ENCODE data around the gene OSBPL3. TPM values are rescaled to one million over a fixed set of nuclear protein-coding genes. Genes with fewer than 3 reads are reported as not detected.

Gene OSBPL3
- total RNA-seq, 1 donor from 2014 or later, result 90.6 TPM

DNA sequence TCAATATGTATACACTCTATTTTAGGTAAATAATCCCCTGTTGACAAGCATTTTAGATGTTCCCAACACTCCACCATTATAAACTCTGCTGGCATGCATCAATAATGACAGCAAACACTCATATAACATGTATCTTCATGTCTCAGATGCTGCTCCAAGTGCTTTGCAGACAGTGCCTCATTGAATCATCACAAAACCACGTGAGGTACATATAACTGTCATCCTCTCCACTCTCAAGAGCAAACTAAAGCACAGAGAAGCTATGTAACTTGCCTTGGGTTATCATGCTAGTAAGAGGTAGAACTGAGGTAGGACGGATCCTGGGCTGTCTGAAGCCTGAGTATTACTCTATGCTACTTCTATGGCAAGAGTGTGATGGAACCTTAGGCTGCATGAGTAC lies 150.2 kb downstream of the OSBPL3 start:
- Mint-ChIP-seq H3K9me3 (no peaks in the 10 kb centered on the region), H3K36me3 (ENCODE audit: low read depth) (peaks cover 72% of the 10 kb centered on the region), H3K27me3 (ENCODE audit: insufficient read depth) (no peaks in the 10 kb centered on the region), H3K27ac (no peak overlapping the region), H3K4me1 (ENCODE audit: low read depth) (peaks cover 81% of the 10 kb centered on the region), H3K4me3 (no peak overlapping the region)
- intact Hi-C loops (cut with micrococcal nuclease), result loop anchor here (1.0 to 5.0 kb wide), 2 partner anchors 8 to 1843 kb away; no protein-coding TSS in a partner anchor
- DNase-seq (ENCODE audit: low spot score), result no peak

DNA sequence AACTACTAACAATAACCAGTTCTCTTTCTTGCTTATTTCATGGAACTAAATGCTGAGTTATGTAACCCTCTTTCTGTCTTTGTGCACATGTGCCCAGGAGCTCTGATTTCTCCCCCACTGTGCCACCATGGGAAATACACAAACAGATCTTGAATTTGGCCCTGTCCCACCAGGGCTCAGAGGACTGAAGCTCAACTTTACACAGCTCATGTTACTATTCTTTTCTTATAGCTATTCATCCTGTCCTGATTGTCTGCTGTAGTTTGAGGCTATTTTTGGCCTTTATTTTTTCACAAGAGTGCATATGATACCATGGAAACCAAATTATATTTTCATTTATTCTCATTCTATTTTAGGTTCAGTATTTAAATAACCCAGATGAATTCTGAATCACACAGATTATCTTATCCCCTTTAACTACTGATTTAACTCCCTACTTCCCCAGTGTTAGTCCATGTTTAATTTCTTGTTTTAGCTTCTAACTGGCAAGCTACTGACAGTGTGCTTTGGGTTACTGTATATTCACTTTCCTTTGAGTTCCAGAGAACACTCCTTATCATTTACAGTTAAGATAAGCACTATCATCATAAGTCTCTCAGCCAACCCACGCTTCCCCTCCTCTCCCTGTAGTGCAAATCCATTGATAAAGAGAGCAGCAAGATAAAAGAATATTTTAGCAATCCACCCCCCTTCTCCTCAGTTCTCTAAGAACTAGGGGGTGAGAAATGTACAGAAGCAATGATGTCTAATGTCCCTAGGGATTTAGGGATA lies 150.9 kb downstream of the OSBPL3 start:
- intact Hi-C loops (cut with micrococcal nuclease), result loop anchor here (1.0 kb wide), 1 partner anchor 8 kb away; no protein-coding TSS in a partner anchor
- peaks cover 83% of the 10 kb centered on the region for H3K4me1 Mint-ChIP-seq (ENCODE audit: low read depth)
- H3K27ac Mint-ChIP-seq, result no peak overlapping the region
- no peaks in the 10 kb centered on the region for H3K9me3 Mint-ChIP-seq
- H3K4me3 Mint-ChIP-seq, result no peak overlapping the region
- H3K36me3 Mint-ChIP-seq (ENCODE audit: low read depth), result peaks cover 77% of the 10 kb centered on the region
- DNase-seq (ENCODE audit: low spot score), result no peak
- H3K27me3 Mint-ChIP-seq (ENCODE audit: insufficient read depth), result no peaks in the 10 kb centered on the region

DNA sequence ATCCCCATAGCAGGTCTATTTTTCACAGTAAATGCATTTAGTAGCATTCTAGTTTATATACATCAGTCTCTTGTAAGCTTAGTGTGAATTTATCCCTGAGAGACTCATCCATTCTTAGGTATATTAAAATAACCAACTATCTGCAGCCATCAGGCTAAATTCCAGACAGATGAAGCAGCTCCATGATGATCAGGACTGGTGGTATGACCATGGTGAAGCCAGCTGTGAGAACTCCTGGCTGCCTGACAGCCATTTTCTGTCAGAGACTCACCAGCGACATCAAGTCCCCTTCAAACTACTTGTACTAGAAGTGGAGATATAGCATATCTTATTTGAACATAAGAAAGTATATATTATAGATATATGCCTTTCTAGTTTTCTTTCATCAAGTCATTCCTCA lies 152.4 kb downstream of the OSBPL3 start:
- no peak overlapping the region for H3K4me3 Mint-ChIP-seq
- peaks cover 81% of the 10 kb centered on the region for H3K4me1 Mint-ChIP-seq (ENCODE audit: low read depth)
- no peaks in the 10 kb centered on the region for H3K9me3 Mint-ChIP-seq
- intact Hi-C loops (cut with micrococcal nuclease), result no loop called here
- peaks cover 74% of the 10 kb centered on the region for H3K36me3 Mint-ChIP-seq (ENCODE audit: low read depth)
- no peaks in the 10 kb centered on the region for H3K27me3 Mint-ChIP-seq (ENCODE audit: insufficient read depth)
- no peak overlapping the region for H3K27ac Mint-ChIP-seq
- no peak for DNase-seq (ENCODE audit: low spot score)

DNA sequence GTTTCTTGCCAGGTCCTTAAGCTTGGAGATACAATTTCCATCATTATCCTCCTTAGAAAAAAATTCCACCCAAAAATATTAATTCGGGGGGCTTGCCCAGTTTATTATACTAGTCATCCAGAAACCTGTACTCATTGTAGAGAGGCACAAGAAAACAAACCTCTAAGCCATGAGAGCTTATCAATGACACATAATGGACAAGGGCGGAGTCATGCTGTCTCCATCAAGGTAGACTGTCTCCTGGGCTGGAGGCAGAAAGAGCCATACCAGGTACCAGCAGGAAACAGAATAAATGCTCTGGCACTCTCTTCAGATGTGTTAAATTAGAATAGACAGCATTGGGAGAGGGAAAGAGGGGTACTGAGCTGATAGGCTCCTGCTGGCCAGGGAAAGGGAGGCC lies 153.0 kb downstream of the OSBPL3 start:
- H3K4me3 Mint-ChIP-seq, result no peak overlapping the region
- intact Hi-C loops (cut with micrococcal nuclease), result no loop called here
- no peak for DNase-seq (ENCODE audit: low spot score)
- no peaks in the 10 kb centered on the region for H3K27me3 Mint-ChIP-seq (ENCODE audit: insufficient read depth)
- H3K9me3 Mint-ChIP-seq, result no peaks in the 10 kb centered on the region
- peaks cover 72% of the 10 kb centered on the region for H3K36me3 Mint-ChIP-seq (ENCODE audit: low read depth)
- H3K27ac Mint-ChIP-seq, result no peak overlapping the region
- H3K4me1 Mint-ChIP-seq (ENCODE audit: low read depth), result peaks cover 84% of the 10 kb centered on the region

DNA sequence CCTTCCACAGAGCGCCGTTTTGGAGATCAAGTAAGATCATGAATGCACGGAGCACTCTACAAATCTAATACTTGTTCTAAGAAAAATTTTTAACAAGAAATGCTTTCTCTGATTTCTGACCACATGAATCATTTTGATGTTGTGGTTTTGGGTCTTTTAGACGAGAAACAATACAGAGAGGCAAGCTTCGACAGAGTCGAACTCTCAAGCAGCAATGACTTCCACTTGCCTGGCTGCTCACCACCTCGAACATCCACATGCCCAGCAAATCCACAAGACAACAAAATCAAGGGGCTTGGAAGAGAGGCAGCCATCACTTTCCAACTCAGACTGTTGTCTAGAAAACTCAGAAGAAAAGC lies 153.3 kb downstream of the OSBPL3 start:
- Mint-ChIP-seq H3K9me3 (no peaks in the 10 kb centered on the region), H3K27me3 (ENCODE audit: insufficient read depth) (no peaks in the 10 kb centered on the region), H3K4me3 (peak overlapping the region; percentile 69), H3K4me1 (ENCODE audit: low read depth) (peaks cover 86% of the 10 kb centered on the region), H3K27ac (no peak overlapping the region), H3K36me3 (ENCODE audit: low read depth) (peaks cover 72% of the 10 kb centered on the region)
- intact Hi-C loops (cut with micrococcal nuclease), result no loop called here
- no peak for DNase-seq (ENCODE audit: low spot score)

DNA sequence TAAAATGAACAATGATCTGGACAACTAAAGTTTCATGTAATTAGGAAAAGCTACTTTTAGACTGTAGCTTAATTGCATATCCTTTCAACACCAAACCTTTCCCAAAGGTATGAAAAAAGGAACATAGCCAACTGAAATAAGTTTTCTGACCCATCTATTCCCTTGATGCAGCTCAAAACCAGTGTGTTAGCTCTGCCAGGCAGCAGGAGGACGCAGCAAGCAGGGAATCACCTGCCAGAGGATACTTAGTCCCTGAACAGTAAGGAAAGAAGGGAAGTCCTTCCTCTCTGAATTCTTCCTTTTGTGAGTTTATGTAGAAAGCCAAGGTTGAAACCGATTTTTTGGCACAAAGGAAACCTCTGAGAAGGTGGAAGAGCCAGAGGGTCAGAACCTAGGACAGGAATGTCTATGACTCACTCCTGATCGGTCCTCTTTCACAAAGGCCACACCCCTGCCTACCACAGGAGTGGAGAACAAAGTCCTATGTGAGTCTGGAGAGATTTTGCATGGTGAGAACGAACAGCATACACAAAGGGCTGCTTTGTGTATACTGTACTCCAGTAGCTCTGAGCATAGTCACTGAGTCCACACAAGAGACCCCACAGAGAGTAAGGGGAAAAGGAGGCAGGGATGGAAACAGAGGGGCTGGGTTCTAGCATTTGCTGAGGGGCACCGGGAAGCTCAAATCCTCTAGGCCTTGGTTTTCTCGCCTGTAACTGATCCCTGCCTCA lies 153.9 kb downstream of the OSBPL3 start:
- intact Hi-C loops (cut with micrococcal nuclease), result no loop called here
- peaks cover 86% of the 10 kb centered on the region for H3K4me1 Mint-ChIP-seq (ENCODE audit: low read depth)
- peak overlapping the region; percentile 69 for H3K4me3 Mint-ChIP-seq
- H3K36me3 Mint-ChIP-seq (ENCODE audit: low read depth), result peaks cover 72% of the 10 kb centered on the region
- peaks cover 2% of the 10 kb centered on the region for H3K27me3 Mint-ChIP-seq (ENCODE audit: insufficient read depth)
- H3K9me3 Mint-ChIP-seq, result no peaks in the 10 kb centered on the region
- peak overlapping the region; percentile 68 for H3K27ac Mint-ChIP-seq
- DNase-seq (ENCODE audit: low spot score), result no peak

DNA sequence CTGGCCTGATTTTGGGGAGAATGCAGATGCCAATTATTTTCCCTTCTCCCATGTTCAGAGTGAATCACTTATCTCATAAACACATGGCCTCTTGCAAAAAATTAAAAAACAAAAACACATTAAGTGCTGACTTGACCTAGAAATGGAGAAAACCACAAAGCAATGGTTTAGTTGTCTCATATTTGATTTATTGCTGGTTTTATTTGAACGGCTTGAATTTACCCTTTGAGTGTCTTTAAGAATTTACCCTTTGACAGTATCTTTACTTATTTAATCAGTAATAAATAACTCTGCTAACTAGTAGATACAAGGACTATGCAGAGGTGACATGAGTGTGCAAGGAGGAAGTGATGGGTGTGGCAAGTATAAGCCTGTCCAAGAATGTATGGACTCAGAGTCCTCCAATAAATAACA lies 154.6 kb downstream of the OSBPL3 start:
- intact Hi-C loops (cut with micrococcal nuclease), result no loop called here
- no peak for DNase-seq (ENCODE audit: low spot score)
- H3K36me3 Mint-ChIP-seq (ENCODE audit: low read depth), result peaks cover 66% of the 10 kb centered on the region
- H3K4me3 Mint-ChIP-seq, result no peak overlapping the region
- H3K27me3 Mint-ChIP-seq (ENCODE audit: insufficient read depth), result peaks cover 2% of the 10 kb centered on the region
- H3K9me3 Mint-ChIP-seq, result no peaks in the 10 kb centered on the region
- no peak overlapping the region for H3K27ac Mint-ChIP-seq
- H3K4me1 Mint-ChIP-seq (ENCODE audit: low read depth), result peaks cover 85% of the 10 kb centered on the region

DNA sequence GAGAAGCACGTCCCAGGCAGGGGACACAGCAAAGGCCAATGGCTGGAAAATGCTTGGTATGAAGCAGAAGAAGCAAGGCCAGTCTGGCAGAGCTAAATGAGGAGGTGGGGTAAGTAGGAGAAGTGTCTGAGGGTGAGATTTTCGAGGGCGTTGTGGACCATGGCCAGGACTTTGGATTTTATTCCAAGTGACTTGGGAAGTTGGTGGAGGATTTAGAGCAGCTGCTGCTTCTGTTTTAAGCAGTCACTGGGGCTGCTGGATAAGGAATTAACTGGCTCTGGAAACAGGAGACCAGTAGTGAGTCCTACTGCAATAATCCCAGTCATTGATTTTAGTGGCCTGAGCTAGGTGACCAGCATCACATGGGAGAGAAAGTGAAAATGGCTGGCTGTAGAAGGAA lies 155.1 kb downstream of the OSBPL3 start:
- H3K4me3 Mint-ChIP-seq, result no peak overlapping the region
- H3K27ac Mint-ChIP-seq, result no peak overlapping the region
- H3K36me3 Mint-ChIP-seq (ENCODE audit: low read depth), result peaks cover 64% of the 10 kb centered on the region
- no peak for DNase-seq (ENCODE audit: low spot score)
- H3K27me3 Mint-ChIP-seq (ENCODE audit: insufficient read depth), result peaks cover 2% of the 10 kb centered on the region
- H3K4me1 Mint-ChIP-seq (ENCODE audit: low read depth), result peaks cover 85% of the 10 kb centered on the region
- H3K9me3 Mint-ChIP-seq, result no peaks in the 10 kb centered on the region
- intact Hi-C loops (cut with micrococcal nuclease), result loop anchor here (5.0 kb wide), 1 partner anchor 1228 kb away; the partner anchor contains the start of gene CCDC126

DNA sequence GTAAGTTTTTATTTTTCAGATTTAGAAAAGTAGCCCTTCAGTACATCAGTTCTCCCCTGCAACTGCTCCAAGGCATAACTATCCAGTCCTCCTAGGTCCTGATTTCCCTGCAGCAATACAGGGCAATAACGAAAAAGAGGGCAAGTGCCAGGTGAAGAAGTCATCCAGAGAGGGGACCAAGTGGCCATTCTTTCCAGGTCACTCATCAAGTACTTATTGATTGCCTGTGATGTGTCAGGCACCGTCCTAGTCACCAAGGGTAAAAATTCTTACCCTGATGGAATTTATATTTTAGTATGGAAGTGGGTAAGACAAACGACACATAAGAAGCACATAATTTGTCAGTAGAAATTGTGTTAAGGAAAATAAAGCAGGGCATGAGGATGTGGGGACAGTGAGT lies 155.6 kb downstream of the OSBPL3 start:
- H3K4me1 Mint-ChIP-seq (ENCODE audit: low read depth), result peaks cover 84% of the 10 kb centered on the region
- peaks cover 2% of the 10 kb centered on the region for H3K27me3 Mint-ChIP-seq (ENCODE audit: insufficient read depth)
- H3K4me3 Mint-ChIP-seq, result no peak overlapping the region
- no peak overlapping the region for H3K27ac Mint-ChIP-seq
- H3K9me3 Mint-ChIP-seq, result no peaks in the 10 kb centered on the region
- peaks cover 61% of the 10 kb centered on the region for H3K36me3 Mint-ChIP-seq (ENCODE audit: low read depth)
- DNase-seq (ENCODE audit: low spot score), result no peak
- intact Hi-C loops (cut with micrococcal nuclease), result loop anchor here (5.0 kb wide), 1 partner anchor 1227 kb away; the partner anchor contains the start of gene CCDC126

DNA sequence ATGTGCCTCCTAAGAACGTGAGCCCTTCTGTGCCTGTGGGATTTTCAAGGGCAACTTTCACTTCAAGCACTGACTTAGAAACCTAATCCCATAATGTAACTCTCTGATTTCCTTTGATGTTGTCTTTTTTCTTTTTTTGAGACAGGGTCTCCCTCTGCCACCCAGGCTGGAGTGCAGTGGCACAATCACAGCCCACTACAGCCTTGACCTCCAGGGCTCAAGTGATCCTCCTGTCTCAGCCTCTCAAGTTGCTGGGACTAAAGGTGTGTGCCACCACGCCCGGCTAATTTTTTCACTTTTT lies 158.3 kb downstream of the OSBPL3 start:
- Mint-ChIP-seq H3K36me3 (ENCODE audit: low read depth) (peaks cover 57% of the 10 kb centered on the region), H3K4me3 (peak overlapping the region; percentile 11), H3K9me3 (no peaks in the 10 kb centered on the region), H3K4me1 (ENCODE audit: low read depth) (peaks cover 70% of the 10 kb centered on the region), H3K27ac (peak overlapping the region; percentile 98), H3K27me3 (ENCODE audit: insufficient read depth) (peaks cover 2% of the 10 kb centered on the region)
- no peak for DNase-seq (ENCODE audit: low spot score)
- intact Hi-C loops (cut with micrococcal nuclease), result loop anchor here (1.0 to 5.0 kb wide), 14 partner anchors 8 to 1224 kb away; partner anchors contain the start of genes CCDC126, CYCS, OSBPL3 and PALS2

DNA sequence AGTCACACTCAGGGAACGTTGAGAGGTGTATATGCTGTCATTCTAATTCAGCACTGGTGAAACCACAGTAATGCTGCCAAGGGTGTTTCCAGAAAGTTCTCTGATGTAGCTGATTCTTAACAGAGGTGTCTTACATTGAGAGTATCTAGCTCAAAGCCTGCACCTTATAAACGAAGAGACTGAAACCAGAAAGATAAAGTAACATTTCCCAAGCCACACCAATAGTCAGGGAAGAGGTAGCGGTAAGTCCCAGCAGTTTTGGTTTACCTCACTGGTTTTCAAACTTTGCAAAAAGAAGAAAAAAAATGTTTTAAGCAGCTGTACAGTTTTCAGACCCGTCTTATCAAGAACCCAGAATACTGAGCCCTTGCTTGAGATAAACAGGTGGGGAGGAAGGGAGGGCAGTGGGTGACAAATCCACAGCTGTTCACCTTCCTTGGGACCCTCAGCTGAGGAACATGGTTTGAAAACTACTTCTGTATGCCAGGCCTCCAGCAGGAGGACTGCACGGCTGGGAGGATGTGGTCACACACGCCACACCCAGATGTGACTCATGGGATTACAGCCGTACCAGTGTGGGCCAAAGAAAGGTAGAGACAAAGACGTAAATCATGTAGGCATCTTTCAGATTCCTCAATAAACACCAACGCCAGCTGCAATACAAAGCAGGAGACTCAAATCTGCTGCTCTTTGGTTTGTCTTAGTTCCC lies 158.8 kb downstream of the OSBPL3 start:
- Mint-ChIP-seq H3K36me3 (ENCODE audit: low read depth) (peaks cover 55% of the 10 kb centered on the region), H3K4me3 (peak overlapping the region; percentile 11), H3K4me1 (ENCODE audit: low read depth) (peaks cover 65% of the 10 kb centered on the region), H3K27ac (peak overlapping the region; percentile 98), H3K9me3 (no peaks in the 10 kb centered on the region), H3K27me3 (ENCODE audit: insufficient read depth) (peaks cover 2% of the 10 kb centered on the region)
- intact Hi-C loops (cut with micrococcal nuclease), result loop anchor here (1.0 to 5.0 kb wide), 14 partner anchors 8 to 1224 kb away; partner anchors contain the start of genes CCDC126, CYCS, OSBPL3 and PALS2
- peak; percentile 80 for DNase-seq (ENCODE audit: low spot score)

DNA sequence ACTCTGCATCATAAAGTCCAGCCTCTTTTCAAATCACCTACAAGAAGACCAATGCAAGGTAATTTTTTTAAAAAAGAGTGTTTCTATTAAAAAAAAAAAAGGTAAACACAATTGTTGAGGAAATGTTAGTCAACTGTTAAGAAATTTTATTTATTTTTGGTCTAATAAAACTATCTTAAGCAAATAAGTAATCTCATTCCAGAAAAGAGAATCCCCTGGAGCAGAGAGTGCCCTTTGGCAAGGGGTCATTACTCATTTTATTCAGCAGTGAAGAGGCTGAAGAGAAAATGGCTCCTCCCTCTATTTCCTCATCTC lies 159.3 kb downstream of the OSBPL3 start:
- H3K9me3 Mint-ChIP-seq, result no peaks in the 10 kb centered on the region
- DNase-seq (ENCODE audit: low spot score), result no peak
- H3K27me3 Mint-ChIP-seq (ENCODE audit: insufficient read depth), result peaks cover 2% of the 10 kb centered on the region
- H3K4me1 Mint-ChIP-seq (ENCODE audit: low read depth), result peaks cover 60% of the 10 kb centered on the region
- H3K27ac Mint-ChIP-seq, result peak overlapping the region; percentile 98
- H3K36me3 Mint-ChIP-seq (ENCODE audit: low read depth), result peaks cover 50% of the 10 kb centered on the region
- intact Hi-C loops (cut with micrococcal nuclease), result loop anchor here (1.0 to 5.0 kb wide), 18 partner anchors 8 to 1223 kb away; partner anchors contain the start of genes CCDC126, CYCS, OSBPL3 and PALS2
- peak overlapping the region; percentile 73 for H3K4me3 Mint-ChIP-seq

Data from activated T-helper 1 cell treated with anti-CD3 and anti-CD28 coated beads, Interleukin-12 subunit alpha, Interleukin-12 subunit beta, Interleukin-2, Interleukin-4 antibody, amounts not matched to agents 30 ng/mL and 10 ng/mL and 1 ng/mL, durations not matched to agents 14 hours and 24 hours and 36 hours (primary cell).